GM18870 (cell line): Measurements from ENCODE around the gene ZSWIM1.
"Not testable (repeated sequence)": the region's sequence is repeated elsewhere in the genome, so short reads cannot be mapped to it uniquely, and the experiment has no call there.

Experiments
- ATAC-seq: cut with Tn5 transposase; IDR thresholded peaks from one replicate; pipeline ENCODE4 v1.9.1; 2021; ENCODE audit warnings: moderate library complexity; ENCODE audit not compliant: unreplicated experiment

Gene ZSWIM1

DNA sequence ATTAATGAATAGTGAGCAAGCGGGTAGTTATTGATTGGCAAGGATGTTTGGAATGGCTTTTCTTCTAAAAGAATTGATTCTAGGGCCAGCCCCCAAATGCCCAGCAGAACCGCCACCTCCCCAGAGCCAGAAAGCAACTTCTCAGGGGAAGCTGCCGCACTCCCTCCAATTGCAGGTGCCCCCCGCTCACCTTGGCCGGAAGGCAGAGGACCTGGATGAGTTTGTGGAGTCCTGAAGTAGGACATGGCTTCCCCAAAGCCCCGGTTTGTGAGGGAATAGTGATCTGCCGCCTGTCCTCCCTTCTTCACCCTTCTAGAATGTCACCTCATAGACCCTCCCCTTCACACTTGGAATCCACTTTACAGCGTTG lies 6.3 kb downstream of the ZSWIM1 start, which contains the start of gene SPATA25:
Gene SPATA25, minus strand, starts transcription at position 277 of the 370 bp plus-strand sequence. Its CDS starts 32 bp downstream, at position 245.
- no peak for ATAC-seq

GRCh38 chr20:45888681-45889080 lies 7.7 kb downstream of the ZSWIM1 start:
- no peak for ATAC-seq

GRCh38 chr20:45890077-45890984 lies 9.3 kb downstream of the ZSWIM1 start:
- peak; percentile 8 for ATAC-seq

- ATAC-seq: peak; percentile 54
Observed at GRCh38 chr20:45890985-45891983, 10.3 kb downstream of the ZSWIM1 start, which contains the start of the genes CTSA and NEURL2. Gene CTSA, plus strand, starts transcription at chr20:45891335. Its CDS starts 234 bp downstream, at chr20:45891569. Gene NEURL2, minus strand, starts transcription at chr20:45891208. Its CDS starts 217 bp downstream, at chr20:45890991.

DNA sequence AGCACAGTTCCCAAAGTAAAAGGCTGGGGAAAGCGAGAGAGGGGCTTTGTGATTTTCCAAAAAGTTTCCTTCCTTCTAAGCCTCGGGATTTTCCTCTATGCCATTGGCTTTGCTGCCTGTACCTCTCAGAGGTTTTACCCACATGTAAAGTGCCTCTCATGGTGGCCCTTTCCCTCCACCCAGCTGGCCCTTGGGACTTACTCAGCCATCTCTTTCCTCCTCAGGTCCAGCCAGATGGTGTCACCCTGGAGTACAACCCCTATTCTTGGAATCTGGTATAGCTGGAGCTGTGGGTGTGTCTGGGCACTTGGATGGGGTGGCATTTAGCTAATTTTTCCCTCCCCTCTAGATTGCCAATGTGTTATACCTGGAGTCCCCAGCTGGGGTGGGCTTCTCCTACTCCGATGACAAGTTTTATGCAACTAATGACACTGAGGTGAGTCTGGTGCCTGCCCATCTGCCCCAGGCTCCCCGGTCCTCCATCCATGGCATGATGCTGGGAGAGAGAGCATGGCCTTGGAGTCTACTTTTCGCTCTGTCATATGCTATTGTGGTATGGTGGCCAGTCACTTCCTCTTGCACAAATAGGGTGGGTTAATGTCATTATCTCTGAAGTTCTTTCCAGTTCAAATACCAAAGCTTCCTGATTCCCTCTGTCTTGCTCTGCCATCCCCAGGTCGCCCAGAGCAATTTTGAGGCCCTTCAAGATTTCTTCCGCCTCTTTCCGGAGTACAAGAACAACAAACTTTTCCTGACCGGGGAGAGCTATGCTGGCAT lies 11.2 kb downstream of the ZSWIM1 start:
- ATAC-seq: no peak

- ATAC-seq: no peak
Observed at GRCh38 chr20:45892828-45893500, 11.9 kb downstream of the ZSWIM1 start.

DNA sequence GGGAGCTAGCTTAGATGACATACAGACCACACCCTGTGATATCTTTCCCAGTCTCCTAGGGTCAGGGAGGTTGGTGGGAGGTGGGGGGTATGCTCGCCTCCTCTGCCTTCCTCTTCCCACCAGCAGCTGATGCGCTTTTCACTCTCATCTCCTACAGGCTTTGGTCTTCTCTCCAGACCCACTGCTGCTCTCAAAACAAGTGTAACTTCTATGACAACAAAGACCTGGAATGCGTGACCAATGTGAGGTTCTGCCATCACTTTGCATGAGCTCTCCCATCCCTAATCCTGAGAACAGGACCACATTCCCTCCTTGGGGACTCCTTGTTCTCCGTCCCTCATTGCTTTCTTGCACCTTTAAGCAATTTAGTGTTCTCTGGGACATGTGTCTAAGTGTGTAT lies 12.8 kb downstream of the ZSWIM1 start:
- ATAC-seq: no peak

GRCh38 chr20:45894797-45895196 lies 13.8 kb downstream of the ZSWIM1 start:
- ATAC-seq: no peak

DNA sequence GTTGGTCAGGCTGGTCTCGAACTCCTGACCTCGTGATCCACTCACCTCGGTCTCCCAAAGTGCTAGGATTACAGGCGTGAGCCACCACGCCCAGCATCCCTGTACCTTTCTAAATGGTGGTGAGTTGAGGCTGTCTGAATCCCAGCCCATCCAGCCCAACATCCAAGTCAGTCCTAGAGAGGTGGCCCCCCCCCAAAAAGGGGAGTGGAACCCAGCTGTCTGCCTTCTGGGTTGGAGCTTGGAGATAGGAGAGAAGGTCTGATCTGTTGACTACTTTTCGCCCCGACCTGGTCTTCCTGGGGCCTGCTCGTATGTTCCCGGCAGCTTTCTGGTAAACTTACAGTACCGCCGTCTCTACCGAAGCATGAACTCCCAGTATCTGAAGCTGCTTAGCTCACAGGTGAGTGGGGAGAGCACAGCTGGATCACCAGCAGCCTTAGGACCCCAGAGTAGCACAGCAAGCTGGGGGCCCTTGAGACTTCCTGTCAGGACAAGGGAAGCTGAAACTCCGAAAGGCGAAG lies 15.7 kb downstream of the ZSWIM1 start:
- ATAC-seq: no peak

DNA sequence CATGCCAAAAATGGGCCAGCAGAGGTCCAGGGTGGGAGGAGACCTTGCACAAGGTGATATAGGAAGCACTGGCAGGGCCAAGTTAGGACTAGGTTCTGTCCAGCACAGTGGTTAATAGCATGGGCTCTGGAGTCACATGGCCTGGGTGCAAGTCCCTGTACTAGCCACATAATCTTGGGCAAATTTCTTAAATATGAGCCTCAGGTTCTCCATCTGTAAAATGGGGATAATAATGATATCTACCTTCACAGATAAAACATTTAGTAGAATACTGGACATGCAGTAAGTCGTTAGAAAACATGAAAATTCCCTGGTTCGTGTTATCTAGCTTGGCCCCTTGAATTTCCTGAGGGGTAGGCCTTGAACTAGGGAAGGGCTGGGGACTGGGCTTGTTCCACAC lies 16.3 kb downstream of the ZSWIM1 start:
- no peak for ATAC-seq

DNA sequence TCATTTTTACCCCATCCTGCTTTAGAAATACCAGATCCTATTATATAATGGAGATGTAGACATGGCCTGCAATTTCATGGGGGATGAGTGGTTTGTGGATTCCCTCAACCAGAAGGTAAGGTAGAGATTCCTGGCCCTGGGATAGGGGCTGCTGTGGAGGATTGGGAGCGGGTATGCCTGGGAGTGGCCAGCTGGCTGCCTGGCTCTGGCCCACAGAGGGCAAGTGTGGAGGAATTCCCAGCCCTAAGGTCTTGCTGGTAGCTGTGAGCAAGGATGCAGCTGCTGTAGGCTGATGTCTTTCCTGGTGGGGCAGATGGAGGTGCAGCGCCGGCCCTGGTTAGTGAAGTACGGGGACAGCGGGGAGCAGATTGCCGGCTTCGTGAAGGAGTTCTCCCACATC lies 16.7 kb downstream of the ZSWIM1 start:
- no peak for ATAC-seq

- ATAC-seq: no peak
Observed at GRCh38 chr20:45898285-45898684, 17.3 kb downstream of the ZSWIM1 start.

DNA sequence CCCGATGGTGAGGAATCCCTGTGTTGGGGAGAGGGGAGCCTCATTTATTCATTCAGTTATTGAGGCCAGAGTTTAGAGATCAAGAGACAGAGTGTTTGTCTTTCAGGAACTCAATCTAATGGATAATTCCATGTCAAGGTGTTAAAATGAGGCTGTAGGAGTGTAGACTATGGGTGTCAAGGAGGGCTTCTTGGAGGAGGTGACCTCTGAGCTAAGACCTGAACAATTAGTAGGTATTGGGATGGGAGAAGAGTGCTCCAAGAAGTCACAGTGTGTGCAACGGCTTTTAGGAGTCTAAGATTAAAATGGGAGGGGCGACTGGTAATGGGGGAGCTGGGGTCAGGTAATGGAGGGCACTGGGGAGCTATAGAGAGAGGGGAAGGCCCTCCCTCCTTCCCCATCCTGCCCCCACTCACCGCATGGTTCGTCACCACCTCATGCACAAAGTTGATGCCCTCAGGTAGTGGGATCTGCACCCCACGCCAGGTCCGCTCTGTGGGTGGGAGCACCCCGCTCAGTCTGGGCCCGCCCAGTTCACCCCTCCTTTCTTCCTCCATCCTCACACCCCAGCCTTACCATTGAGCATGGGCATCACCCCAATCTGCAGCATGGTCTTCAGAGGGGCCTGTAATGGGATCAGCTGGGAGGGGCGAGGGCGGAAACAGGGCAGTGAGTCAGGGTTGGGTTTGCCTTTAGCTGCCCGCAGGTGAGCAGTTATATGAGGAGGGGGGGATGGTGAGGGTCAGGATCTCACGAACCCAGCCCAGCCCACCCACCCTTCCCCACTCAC lies 18.2 kb downstream of the ZSWIM1 start:
- ATAC-seq: no peak

DNA sequence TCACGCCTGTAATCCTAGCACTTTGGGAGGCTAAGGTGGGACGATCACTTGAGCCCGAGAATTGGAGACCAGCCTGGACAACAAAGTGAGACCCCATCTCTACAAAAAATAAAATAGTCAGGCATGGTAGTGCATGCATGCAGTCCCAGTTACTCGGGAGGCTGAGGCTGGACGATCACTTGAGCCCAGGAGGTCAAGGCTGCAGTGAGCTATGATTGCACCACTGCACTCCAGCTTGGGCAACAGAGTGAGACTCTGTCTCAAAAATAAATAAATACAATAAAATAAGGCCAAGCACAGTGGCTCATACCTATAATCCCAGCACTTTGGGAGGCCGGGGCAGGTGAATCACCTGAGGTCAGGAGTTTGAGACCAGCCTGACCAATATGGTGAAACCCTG lies 20.3 kb downstream of the ZSWIM1 start:
- ATAC-seq: not testable (repeated sequence)

GRCh38 chr20:45902199-45902701 lies 21.2 kb downstream of the ZSWIM1 start:
- no peak for ATAC-seq

DNA sequence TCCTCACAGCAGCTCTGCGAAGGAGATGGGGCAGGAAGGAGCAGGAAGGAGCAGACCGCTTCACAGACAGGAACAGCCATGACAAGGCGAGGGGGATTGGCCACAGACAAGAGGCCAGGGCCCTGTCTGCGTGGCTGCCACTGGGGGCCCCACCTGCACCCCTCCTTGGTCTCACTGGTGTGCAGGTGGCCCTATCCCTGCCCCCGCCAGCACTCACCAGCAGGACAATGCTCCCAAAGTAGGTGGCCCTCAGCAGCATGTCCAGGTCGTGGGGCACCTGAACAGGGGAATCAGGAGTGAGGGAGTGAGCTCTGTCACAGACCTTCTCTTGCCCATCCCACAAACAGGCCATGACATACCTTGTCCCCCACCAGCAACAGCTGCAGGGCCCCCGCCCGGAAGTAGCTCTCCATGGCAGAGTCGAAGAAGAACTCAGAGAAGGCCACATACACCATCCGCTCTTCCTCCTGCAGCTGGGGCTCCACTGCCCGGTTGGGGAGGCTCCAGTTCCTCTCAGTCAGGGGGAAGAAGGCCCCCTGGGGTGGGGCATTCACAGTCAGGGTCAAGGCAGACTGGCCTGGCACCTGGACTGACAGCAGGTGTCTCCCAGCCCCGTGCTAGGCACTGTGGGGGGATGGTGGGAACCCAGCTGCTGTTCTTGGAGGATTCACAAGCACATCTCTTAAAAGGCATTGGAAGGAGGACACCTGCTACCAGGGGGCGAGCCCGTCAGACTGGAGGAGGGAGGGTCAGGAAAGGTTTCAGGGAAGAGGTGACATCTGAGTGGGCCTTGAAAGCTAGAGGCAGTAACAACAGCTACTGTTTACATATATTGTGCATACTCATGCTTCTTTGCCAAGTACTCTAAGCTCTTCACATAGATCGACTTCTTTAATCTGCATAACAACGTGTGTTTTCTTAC lies 23.8 kb downstream of the ZSWIM1 start:
- ATAC-seq: no peak

- no peak for ATAC-seq
Observed at GRCh38 chr20:45905505-45906079, 24.6 kb downstream of the ZSWIM1 start.
